ENCODE measurements around the gene RBM48.

Gene RBM48

DNA sequence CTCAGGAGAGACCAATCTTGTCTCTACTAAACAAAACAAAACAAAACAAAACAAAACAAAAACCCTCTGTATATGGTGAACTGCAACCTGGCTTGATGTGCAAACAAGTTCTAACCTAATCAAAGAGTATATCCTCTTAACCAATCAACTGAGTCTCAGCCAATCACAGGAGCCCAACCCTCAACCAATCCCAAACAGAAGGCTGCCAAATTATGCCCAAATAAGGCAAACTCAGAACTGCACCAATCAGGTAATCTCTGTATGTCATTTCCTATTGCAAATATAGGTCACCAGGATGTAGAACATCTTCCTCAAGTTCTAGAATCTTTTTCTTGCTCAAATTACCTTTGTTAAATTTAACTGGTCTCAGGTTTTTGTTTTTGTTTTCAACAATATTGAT, 56.4 kb downstream of the RBM48 start:
- TF ChIP-seq FOXP2 (optimal IDR thresholded peaks at IDR 0.05; ENCODE audit: borderline replicate concordance, extremely low read depth, extremely low read length, insufficient read depth) (no peak), TAF1 (IDR thresholded peaks at IDR 0.05; ENCODE audit: borderline replicate concordance, insufficient read depth, low read length) (no peak), POLR2AphosphoS5 (IDR thresholded peaks at IDR 0.05; ENCODE audit: low read depth, low read length) (no peak), SIN3A (IDR thresholded peaks at IDR 0.05; ENCODE audit: borderline replicate concordance, insufficient read depth, low read length) (no peak)
- TF ChIP-seq, protein P1, sequence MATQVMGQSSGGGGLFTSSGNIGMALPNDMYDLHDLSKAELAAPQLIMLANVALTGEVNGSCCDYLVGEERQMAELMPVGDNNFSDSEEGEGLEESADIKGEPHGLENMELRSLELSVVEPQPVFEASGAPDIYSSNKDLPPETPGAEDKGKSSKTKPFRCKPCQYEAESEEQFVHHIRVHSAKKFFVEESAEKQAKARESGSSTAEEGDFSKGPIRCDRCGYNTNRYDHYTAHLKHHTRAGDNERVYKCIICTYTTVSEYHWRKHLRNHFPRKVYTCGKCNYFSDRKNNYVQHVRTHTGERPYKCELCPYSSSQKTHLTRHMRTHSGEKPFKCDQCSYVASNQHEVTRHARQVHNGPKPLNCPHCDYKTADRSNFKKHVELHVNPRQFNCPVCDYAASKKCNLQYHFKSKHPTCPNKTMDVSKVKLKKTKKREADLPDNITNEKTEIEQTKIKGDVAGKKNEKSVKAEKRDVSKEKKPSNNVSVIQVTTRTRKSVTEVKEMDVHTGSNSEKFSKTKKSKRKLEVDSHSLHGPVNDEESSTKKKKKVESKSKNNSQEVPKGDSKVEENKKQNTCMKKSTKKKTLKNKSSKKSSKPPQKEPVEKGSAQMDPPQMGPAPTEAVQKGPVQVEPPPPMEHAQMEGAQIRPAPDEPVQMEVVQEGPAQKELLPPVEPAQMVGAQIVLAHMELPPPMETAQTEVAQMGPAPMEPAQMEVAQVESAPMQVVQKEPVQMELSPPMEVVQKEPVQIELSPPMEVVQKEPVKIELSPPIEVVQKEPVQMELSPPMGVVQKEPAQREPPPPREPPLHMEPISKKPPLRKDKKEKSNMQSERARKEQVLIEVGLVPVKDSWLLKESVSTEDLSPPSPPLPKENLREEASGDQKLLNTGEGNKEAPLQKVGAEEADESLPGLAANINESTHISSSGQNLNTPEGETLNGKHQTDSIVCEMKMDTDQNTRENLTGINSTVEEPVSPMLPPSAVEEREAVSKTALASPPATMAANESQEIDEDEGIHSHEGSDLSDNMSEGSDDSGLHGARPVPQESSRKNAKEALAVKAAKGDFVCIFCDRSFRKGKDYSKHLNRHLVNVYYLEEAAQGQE (IDR thresholded peaks at IDR 0.05; ENCODE audit: insufficient read depth in 1 of 2, low read depth in 2 of 2, low read length in 2 of 2): no peak

DNA sequence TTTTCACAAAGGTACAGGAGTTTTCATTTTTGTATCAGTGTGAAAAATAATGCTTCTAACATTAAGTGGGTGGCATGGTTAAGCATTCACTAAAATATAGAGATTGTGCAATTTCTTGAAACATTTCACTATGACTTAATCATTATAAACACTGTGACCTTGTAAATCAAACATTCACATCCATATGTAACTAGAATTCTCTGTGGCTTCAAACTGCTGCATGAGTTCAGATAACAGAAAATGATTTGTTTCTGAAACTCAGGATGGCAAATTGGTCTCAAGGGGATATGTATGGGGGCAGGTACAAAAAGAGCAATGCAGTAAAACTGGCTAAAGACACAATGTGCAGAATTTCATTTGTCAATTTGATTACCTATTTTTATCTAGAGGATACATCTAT, 57.8 kb downstream of the RBM48 start:
- TF ChIP-seq FOXP2 (optimal IDR thresholded peaks at IDR 0.05; ENCODE audit: borderline replicate concordance, extremely low read depth, extremely low read length, insufficient read depth): no peak
- TF ChIP-seq, protein P1 (IDR thresholded peaks at IDR 0.05; ENCODE audit: insufficient read depth in 1 of 2, low read depth in 2 of 2, low read length in 2 of 2): no peak
- TF ChIP-seq POLR2AphosphoS5 (IDR thresholded peaks at IDR 0.05; ENCODE audit: low read depth, low read length): no peak
- no peak for TF ChIP-seq SIN3A (IDR thresholded peaks at IDR 0.05; ENCODE audit: borderline replicate concordance, insufficient read depth, low read length)
- TF ChIP-seq TAF1 (IDR thresholded peaks at IDR 0.05; ENCODE audit: borderline replicate concordance, insufficient read depth, low read length): no peak

DNA sequence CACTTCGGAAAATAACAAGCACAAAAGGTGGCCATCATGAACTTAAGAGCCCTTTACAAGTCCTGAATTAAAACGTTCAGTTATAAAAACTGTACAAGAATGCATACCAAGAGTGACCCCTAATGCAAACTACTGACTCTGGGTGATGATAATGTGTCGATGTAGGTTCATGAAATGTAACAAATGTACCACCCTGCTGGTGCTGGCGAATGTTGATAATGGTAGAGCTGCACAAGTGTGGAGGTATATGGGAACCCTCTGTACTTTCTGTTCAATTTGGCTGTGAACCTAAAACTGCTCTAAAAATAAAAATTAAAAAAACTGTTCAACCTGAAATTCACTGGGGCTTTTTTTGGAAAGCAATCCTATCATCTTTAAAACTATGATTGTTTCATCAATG, 58.2 kb downstream of the RBM48 start:
- TF ChIP-seq, protein P1 (IDR thresholded peaks at IDR 0.05; ENCODE audit: insufficient read depth in 1 of 2, low read depth in 2 of 2, low read length in 2 of 2): no peak
- no peak for TF ChIP-seq SIN3A (IDR thresholded peaks at IDR 0.05; ENCODE audit: borderline replicate concordance, insufficient read depth, low read length)
- TF ChIP-seq POLR2AphosphoS5 (IDR thresholded peaks at IDR 0.05; ENCODE audit: low read depth, low read length): no peak
- TF ChIP-seq TAF1 (IDR thresholded peaks at IDR 0.05; ENCODE audit: borderline replicate concordance, insufficient read depth, low read length): no peak
- no peak for TF ChIP-seq FOXP2 (optimal IDR thresholded peaks at IDR 0.05; ENCODE audit: borderline replicate concordance, extremely low read depth, extremely low read length, insufficient read depth)

All from PFSK-1 (cell line).